HS-27A (cell line): ENCODE data around the gene POMZP3.
"Not testable (repeated sequence)": the region's sequence is repeated elsewhere in the genome, so short reads cannot be mapped to it uniquely, and the experiment has no call there.

Experiments
- DNase-seq: peaks from one replicate; pipeline ENCODE4 v3.0.0-alpha.2; 2012; ENCODE audit warnings: low read depth, missing footprints

POMZP3 gene

DNA sequence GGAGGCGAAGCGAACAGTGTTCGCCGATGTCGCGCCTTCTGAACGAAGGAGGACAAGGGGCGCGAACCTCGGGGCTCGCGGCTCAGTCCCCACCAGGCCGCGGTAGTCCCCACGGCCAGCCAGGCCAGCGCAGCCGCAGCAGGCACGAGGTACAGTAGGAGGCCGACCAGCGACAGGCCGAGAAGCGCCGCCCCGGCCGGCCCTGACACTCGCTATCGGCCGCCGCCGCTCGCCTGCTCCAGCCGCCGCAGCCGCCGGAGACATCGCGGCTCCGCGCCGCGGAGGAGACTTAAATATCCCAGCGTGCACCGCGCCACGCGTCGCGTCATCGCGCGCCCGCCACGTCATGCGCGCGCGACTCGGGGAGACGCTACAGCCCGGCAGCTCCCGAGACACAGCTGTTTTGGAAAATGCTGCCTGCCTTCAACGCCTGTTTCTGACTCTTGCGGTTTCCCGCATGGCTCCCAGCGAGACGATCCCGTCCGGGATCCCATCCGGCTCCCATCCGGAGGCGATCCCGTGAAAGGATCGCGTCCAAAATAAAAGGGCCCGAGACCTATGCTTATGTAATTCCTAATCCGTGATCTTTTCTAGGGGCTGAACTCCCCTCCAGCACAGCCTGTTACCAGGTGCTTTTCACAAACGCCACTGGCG, at the start of gene POMZP3:
Gene POMZP3 (minus strand): TSS at position 291 of the 654 bp plus-strand sequence. CDS start 1,215 bp downstream, outside the sequence.
- DNase-seq, result not testable (repeated sequence)

DNA sequence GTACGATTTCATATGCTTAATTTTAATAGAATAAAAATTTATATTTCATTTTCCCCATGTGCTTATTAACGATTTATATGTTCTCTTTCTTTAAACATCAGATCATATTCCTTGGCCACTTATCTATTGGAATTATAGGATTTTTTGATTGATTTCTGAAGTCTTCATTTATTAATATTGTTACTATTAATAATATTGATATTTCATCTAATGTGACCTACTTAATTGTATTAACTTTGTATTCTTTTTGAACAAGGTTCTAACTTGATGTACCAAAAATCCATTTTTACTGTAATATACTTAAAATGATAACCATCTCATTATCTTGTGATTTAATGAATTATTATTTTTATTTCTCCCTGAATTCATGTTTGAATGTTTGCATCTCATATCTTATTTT, 48.7 kb upstream of the POMZP3 start:
- not testable (repeated sequence) for DNase-seq

DNA sequence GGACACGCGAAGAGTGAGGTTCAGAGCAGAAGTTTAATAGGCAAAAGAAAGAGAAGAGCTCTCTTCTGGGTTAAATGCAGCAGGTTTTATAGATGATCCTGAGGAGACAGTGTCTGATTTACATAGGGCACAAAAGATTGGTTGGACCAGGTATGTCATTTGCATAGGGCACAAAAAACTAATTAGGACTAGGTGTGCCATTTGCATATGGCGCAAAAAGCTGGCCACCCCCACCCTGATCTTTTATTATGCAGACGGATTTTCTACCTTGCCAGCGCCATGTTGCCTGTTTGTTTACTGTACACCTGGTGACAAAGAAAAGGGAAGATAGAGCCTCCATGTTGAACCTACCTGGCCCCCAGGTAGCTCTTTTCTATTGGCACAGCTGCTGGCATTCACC, 46.3 kb upstream of the POMZP3 start:
- DNase-seq, result not testable (repeated sequence)

DNA sequence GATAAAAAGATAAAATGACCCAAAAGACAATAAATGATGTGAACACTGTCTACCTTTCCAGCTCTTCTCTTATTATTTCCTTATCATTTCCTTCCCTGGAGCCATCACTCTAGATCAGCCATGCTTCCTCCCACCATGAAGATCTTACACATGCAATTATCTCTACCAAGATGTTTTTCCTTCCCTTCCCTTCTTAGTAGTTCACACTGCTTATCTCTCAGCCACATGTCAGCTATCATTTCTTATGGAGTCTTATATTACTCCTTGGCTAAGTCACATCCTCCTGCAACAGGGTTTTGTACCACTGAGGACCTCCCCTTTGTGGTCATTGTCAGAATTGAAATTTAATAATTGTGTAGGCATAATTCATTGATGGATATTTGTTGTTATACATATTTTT, 32.1 kb upstream of the POMZP3 start:
- DNase-seq, result not testable (repeated sequence)

DNA sequence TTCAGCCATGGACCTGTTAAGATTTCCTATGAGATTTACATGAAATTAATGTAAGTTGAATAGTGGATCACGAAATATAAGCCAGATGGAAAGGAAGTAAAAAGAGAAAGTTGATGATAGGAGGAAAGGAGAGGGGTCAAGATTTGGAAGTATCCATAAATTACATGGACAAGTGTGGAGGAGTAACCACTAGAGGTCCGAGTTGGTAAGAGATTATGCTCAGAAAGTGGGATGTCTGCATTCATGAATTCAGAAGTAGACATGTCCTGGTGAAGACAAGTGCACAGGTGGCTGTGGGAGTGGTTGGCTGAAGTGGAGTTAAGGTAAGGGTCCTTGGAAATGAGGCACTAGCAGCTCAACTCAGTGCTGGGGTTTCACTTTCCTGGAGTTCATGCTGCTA, 29.3 kb upstream of the POMZP3 start:
- not testable (repeated sequence) for DNase-seq

DNA sequence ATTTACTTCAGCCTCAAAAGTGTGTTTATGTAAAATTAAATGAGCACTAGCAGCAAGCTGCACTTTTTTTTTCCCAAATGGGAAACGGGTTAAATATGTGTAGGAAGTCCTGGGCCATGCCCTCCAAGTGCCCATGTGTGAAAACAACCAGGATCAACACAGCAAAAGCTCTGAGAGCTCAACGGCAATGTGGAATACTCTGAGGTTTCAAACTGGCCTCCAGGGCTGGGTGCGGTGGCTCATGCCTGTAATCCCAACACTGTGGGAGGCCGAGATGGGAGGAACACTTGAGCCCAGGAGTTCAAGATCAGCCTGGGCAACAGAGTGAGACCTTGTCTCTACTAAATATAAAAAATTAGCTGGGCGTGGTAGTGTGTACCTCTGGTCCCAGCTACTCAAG, 15.5 kb upstream of the POMZP3 start:
- not testable (repeated sequence) for DNase-seq

DNA sequence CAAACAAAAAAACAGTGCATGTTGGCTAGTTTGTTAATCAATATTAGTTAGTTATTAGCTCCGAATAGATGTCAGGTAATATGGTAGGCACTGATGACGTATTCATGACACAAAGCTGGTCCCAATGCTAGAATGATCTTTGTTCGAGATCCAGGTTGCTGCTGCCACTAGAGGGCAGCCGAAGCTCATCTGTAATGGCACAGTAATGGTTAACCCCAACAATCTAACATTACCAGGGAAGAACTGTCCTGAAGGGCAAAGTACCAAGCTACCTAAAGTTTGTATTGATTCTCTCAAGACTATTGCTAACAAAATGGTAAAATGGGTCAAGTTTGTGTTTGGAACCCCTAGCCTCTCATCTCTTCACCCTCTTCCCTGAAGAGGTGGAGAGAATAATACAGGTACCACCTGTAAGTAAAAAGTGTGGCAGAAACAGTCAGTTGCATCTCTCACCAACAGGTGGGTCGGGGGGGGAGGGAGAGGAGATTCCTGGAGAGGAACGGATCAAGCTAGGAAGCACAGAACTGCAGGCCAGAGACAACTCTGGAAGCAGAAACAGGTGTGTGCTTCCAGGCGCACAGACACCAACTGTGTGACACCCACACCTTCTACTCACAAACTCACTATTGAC, 10.1 kb upstream of the POMZP3 start:
- DNase-seq, result not testable (repeated sequence)

DNA sequence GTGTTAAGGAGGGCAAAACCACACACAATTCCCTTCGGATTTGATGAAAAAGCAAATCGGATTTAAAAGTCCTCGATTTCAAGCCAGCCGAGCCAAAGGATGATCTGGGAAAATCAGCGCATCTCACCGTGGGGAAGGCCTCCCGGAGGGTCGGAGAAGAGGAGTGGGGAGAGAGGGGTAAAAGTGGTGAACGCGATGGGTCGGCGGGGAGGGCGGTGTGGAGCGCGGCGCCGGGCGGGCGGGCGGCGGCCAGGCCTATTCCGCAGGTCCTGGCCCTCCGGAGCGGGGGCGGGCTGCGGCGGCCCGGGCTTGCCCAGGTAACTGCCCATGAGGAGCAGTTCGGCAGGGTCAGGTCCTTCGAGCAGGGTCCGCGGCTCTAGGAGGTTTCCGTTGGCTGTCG, 498 bp downstream of the POMZP3 start:
- not testable (repeated sequence) for DNase-seq

DNA sequence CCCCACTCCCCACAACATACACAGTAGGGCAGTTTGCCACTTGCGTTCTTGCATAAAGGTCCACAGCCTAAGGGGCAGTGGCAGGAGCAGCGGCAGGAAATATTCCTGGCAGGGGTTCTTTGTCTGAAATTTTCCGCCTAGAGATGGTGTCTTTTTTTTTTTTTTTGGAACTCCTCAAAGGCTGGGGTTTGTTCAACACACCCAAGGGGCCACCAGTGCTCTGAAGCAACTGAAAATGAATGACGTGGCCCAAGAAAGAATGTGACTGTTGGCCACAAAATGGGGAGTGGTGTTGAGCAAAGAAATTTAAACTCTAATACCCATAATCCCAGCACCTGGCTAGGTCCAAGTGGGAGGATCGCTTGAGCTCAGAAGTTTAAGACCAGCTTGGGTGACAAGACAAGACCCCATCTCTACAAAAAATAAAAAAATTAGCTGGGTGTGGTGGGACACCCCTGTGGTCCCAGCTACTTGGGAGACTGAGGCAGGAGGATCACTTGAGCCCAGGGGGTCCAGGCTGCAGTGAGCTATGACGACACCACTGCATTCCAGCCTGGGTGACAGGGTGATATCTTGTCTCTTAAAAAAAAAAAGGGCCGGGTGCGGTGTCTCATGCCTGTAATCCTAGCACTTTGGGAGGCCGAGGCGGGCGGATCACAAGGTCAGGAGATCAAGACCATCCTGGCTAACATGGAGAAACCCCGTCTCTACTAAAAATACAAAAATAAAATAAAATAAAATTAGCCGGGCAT, 7.5 kb downstream of the POMZP3 start:
- DNase-seq, result not testable (repeated sequence)

DNA sequence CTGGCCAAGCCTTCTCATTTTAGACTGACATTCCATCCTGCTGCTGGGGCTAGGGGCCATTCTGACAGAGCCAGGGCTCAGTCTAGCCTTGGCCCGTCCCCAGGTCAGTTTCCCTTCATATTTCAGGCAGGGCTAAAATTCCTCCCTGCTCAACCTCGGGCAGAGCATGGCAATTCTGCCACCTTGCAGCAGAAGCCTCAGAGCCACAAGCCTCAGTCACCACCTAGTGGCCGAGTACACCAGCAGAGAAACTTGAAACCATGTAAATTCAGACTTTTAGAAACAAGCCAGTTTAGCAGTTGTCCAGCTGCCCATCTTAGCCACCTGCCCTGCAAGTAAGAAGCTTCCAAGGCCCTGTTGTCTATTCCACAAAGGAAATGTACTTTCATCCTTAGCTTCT, 13.3 kb downstream of the POMZP3 start:
- not testable (repeated sequence) for DNase-seq

DNA sequence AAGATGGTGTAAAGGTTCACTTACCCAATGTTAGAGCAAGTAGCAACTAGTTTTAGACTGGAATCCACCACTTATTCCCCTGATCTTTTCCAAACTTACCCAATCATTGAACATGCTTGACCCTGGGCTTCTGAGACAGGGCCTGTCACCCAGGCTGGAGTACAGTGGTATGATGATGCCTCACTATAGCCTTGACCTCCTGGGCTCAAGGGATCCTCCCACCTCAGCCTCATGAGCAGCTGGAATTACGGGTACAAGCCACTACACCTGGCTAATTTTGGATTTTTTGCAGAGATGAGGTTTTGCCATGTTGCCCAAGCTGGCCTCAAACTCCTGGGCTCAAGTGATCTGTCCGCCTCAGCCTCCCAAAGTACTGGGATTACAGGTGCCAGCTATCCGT, 14.8 kb downstream of the POMZP3 start:
- not testable (repeated sequence) for DNase-seq

DNA sequence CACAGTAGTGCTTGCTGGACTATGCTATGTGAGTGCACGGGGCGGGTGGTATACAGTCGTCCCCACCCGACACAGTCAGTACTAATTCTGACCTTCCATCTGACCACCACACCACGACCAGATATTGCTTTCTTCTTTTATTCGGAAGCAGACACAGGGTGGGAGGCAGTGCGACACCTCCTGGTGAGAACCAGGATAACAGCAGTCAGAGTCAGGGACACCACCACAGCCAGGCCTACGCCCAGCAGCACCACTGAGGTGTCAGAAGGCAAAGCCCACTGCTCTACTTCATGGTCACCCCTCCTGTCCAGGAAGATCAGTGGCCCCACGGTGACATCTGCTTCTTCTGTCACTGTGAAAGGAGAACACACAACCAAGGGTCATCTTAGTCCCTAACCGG, 17.2 kb downstream of the POMZP3 start:
- not testable (repeated sequence) for DNase-seq

DNA sequence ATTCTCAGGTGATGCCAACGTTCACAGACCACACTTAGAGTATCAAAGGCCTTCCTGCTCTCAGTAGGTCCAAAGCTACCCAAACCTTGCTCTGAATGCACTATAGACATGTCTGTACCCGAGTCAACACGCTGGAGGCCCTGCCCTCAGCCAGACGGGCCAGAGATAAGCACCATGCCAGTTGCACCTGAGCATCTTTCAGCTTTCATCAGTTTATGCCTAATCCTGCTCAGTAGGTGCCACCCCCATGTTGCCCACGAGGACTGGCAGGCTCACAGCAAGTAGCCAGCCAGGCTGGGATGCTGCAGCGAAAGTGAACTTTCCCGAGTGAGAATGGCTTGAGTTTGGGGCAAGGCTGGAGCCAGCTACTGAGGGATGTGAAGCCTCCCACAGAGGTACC, 18.6 kb downstream of the POMZP3 start:
- DNase-seq, result not testable (repeated sequence)

DNA sequence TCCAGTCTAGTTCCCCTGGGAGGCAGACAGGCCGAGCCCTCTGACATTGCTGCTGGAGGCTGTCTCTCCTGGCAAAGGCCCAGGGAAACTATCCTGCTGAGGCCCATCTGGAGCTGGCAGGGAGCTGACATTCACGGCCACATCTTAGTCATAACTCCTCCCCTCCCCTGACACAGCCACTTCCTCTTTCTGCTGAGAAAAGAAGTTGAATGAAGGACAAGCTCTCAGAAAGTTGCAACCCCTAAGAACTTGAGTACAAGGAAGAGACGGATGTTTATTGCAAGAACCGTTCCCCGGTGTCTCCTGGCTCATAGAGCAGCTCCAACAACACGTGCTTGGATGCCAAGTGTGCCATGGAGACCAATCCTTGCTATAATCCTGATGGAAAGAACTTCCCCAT, 21.1 kb downstream of the POMZP3 start:
- DNase-seq, result not testable (repeated sequence)

DNA sequence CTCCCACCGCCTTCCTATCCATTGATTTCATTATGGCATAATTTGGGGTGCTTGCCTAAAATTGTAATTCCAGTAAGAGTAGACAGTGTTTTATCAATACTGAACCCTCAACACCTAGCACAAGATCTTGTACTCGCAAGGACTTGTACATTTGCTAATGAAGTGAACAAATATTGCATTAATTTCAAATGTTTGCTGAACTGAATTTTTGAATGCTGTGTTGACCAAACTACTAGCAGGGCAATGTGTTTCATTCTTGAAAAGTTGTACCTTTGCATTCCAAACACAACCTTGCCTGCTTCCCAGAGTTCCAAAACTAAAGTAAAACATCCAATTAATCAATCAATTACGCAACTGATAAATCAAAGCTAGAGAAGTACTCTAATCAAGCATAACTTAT, 26.4 kb downstream of the POMZP3 start:
- DNase-seq, result not testable (repeated sequence)

DNA sequence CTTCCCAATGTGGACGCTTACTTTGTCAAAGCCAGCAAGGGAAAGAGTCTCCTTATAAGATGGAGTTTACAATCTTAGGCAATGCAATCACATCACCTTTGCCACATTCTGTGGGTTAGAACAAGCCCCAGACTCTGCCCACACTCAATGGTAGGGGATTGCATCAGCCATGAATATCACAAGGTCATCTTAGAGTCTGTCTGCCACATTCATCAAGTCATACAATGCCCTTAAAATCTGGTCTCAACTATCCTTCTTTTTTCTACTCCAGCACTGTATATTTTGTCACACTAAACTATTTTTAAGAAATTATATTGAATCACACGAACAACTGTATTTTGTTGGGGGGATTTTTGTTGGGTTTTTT, 27.0 kb downstream of the POMZP3 start:
- not testable (repeated sequence) for DNase-seq

DNA sequence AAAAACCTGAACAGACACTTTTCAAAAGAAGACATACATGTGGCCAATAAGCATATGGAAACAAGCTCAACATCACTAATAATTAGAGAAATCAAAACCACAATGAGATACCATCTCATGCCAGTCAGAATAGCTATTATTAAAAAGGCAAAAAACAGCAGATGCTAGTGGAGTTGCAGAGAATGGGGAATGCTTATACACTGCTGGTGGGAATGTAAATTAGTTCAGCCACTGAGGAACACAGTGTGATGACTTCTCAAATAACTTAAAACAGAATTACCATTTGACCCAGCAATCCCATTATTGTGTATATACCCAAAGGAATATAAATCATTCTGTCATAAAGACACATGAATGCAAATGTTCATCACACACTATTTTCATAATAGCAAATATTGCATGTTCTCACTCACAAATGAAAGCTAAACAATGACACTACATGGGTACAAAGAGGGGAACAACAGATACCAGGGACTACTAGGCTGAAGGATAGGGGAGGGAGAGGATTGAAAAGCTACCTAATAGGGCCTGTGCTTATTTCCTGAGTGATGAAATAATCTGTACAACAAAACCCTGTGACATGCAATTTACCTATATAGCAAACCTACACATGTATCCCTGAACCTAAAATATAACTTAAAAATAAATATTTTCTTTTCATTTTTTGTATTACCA, 28.4 kb downstream of the POMZP3 start:
- DNase-seq, result not testable (repeated sequence)

DNA sequence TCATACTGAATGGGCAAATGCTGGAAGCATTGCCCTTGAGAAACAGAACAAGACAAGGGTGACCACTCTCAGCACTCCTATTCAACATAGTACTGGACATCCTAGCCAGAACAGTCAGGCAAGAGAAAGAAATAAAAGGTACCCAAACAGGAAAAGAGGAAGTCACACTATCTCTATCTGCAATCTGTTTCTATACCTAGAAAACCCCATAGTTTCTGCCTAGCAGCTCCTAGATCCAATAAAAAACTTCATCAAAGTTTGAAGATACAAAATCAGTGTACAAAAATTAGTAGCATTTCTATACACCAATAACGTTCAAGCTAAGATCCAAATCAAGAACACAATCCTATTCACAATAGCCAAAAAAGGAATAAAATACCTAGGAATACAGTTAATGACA, 29.8 kb downstream of the POMZP3 start:
- not testable (repeated sequence) for DNase-seq

DNA sequence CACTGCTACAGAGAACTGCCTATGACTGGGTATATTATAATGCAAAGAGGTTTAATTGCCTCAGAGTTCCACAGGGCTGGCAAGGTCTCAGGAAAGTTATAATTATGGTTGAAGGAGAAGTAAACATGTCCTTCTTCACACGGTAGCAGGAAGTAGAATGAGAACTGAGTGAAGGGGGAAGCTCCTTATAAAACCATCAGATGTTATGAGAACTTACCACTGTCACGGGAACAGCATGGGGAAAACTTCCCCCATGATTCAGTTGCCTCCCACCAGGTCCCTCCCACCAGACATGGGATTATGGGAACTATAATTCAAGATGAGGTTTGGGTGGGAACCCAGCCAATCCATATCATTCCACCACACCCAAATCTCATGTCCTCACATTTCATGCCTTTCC, 34.4 kb downstream of the POMZP3 start:
- not testable (repeated sequence) for DNase-seq

DNA sequence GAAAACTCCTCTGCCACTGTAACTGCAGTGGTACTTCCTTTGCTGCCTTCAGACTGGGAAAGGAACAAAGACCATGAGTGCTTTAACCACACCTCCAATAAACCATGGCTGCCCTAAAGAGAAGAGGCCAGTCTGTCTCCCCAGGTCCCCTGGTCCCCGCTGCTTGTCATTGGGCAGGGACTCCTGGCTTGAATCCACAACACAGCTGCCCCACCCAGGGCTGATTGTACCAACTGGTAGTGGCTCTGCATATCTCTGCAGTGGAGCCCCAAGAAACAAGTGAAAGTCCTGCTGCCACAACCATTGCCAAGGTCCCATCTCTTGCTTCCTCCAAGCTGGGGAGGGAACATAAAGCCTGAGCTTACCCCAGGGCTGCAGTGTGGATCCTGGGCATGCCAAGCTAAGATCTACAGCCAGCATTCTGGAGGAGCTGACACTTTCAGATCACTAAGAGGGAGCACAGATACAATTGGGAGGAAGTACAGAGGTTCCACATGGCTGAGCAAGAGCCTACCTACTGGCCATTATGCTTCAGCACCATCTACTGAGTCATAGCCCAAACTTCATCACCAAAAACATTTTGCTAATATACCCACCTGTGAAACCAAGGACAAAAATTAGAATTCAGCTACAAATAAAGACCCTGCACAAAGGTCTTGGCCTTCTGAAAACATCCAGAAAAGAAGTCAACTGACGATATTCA, 35.3 kb downstream of the POMZP3 start:
- DNase-seq, result not testable (repeated sequence)

DNA sequence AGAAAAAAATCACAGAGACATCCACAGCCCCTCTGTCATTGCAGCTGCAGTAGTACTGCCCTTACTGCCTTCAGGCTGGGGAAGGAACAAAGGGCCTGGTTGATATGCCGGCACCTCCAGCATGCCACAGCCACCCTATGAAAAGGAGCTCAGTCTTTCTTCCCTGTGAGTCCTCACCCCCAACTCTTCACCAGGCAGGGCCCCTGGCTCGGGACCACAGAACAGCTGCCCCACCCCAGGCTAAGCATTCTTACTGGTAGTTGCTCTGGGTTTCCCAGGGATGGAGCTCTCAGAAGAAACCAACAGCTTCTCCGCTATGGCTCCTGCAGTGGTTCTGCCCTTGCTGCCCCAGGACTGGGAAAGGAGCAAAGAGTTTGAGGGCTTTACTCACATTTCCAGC, 36.0 kb downstream of the POMZP3 start:
- not testable (repeated sequence) for DNase-seq

DNA sequence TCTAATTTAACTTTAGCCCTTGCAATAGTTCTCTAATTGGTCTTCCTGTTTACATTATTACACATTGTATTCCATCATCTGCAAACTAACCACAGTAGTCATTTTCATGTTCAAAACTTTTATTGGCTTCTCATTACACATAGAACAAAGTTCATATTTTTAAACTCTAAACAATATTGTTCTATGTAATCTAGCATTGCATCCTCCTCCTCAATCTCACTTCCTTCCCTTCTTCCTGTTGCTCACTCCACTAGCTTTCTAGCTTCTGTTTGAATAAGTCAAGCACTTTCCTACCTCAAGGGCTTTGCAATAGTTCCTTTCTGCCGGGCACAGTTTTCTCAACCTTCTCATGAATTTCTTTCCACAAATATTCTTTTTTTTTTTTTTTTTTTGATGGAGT, 38.5 kb downstream of the POMZP3 start:
- DNase-seq, result not testable (repeated sequence)
